ENCODE results near the gene APOBEC3F. TPM values are rescaled to one million over a fixed set of nuclear protein-coding genes. Genes with fewer than 3 reads are reported as not detected.

Gene APOBEC3F
- total and polyA plus RNA-seq, 2 of the 13 experiments (the other 11 are each of a cell fraction or from before 2014, with no cell fraction given): 2.9 to 3.7 TPM

DNA sequence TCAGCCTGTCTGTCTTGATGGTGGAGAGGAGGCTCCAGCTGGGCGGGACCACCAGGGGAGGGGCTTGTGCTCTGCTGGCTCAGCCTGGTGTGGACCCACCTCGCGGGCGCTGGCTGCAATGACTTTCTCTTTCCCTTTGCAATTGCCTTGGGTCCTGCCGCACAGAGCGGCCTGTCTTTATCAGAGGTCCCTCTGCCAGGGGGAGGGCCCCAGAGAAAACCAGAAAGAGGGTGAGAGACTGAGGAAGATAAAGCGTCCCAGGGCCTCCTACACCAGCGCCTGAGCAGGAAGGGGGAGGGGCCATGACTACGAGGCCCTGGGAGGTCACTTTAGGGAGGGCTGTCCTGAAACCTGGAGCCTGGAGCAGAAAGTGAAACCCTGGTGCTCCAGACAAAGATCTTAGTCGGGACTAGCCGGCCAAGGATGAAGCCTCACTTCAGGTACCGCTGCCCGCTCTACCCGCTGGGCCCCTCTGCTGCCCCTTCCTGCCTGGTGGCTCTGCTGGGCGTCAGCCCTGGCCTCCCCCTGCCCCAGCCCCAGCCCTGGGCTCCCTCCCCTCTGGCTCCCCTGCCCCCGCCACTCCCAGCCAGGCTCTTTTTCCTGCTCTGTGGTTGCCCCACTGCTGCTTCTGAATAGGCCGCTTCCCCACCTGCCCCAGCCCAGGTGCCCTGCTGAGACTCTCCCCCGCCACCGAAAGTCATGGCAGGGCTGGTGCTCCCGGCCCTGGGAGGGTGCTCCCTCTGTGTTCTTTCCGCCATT is at the start of gene APOBEC3F (continued):
- peak; percentile 31; the same call in 1 of the 2 replicates for TF ChIP-seq UBTF (CRISPR knock-in tag; IDR thresholded peaks at IDR 0.05)
- TF ChIP-seq ZBTB7B (CRISPR knock-in tag; IDR thresholded peaks at IDR 0.05): peak; percentile 75
- TF ChIP-seq DRAP1 (CRISPR knock-in tag; IDR thresholded peaks at IDR 0.05): 0 out of 2 replicates have a peak, but pooled peaks have one; percentile 29
- peak; percentile 71 for TF ChIP-seq ZFY (CRISPR knock-in tag; IDR thresholded peaks at IDR 0.05)
- TF ChIP-seq FOXA3 (CRISPR knock-in tag; IDR thresholded peaks at IDR 0.05): 0 out of 2 replicates have a peak, but pooled peaks have one; percentile 6
- TF ChIP-seq, protein P1, sequence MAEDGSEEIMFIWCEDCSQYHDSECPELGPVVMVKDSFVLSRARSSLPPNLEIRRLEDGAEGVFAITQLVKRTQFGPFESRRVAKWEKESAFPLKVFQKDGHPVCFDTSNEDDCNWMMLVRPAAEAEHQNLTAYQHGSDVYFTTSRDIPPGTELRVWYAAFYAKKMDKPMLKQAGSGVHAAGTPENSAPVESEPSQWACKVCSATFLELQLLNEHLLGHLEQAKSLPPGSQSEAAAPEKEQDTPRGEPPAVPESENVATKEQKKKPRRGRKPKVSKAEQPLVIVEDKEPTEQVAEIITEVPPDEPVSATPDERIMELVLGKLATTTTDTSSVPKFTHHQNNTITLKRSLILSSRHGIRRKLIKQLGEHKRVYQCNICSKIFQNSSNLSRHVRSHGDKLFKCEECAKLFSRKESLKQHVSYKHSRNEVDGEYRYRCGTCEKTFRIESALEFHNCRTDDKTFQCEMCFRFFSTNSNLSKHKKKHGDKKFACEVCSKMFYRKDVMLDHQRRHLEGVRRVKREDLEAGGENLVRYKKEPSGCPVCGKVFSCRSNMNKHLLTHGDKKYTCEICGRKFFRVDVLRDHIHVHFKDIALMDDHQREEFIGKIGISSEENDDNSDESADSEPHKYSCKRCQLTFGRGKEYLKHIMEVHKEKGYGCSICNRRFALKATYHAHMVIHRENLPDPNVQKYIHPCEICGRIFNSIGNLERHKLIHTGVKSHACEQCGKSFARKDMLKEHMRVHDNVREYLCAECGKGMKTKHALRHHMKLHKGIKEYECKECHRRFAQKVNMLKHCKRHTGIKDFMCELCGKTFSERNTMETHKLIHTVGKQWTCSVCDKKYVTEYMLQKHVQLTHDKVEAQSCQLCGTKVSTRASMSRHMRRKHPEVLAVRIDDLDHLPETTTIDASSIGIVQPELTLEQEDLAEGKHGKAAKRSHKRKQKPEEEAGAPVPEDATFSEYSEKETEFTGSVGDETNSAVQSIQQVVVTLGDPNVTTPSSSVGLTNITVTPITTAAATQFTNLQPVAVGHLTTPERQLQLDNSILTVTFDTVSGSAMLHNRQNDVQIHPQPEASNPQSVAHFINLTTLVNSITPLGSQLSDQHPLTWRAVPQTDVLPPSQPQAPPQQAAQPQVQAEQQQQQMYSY (CRISPR knock-in tag; IDR thresholded peaks at IDR 0.05): peak; percentile 91
- TF ChIP-seq ZGPAT (CRISPR knock-in tag; IDR thresholded peaks at IDR 0.05): peak; percentile 41; the same call in 1 of the 2 replicates
- TF ChIP-seq, protein P2, sequence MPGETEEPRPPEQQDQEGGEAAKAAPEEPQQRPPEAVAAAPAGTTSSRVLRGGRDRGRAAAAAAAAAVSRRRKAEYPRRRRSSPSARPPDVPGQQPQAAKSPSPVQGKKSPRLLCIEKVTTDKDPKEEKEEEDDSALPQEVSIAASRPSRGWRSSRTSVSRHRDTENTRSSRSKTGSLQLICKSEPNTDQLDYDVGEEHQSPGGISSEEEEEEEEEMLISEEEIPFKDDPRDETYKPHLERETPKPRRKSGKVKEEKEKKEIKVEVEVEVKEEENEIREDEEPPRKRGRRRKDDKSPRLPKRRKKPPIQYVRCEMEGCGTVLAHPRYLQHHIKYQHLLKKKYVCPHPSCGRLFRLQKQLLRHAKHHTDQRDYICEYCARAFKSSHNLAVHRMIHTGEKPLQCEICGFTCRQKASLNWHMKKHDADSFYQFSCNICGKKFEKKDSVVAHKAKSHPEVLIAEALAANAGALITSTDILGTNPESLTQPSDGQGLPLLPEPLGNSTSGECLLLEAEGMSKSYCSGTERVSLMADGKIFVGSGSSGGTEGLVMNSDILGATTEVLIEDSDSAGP (CRISPR knock-in tag; IDR thresholded peaks at IDR 0.05; ENCODE audit: borderline replicate concordance): peak; percentile 49; the same call in 1 of the 2 replicates
- peak; percentile 25; the same call in 1 of the 2 replicates for TF ChIP-seq KDM2A (CRISPR knock-in tag; IDR thresholded peaks at IDR 0.05; ENCODE audit: borderline replicate concordance, low read depth)
- TF ChIP-seq, protein P3, sequence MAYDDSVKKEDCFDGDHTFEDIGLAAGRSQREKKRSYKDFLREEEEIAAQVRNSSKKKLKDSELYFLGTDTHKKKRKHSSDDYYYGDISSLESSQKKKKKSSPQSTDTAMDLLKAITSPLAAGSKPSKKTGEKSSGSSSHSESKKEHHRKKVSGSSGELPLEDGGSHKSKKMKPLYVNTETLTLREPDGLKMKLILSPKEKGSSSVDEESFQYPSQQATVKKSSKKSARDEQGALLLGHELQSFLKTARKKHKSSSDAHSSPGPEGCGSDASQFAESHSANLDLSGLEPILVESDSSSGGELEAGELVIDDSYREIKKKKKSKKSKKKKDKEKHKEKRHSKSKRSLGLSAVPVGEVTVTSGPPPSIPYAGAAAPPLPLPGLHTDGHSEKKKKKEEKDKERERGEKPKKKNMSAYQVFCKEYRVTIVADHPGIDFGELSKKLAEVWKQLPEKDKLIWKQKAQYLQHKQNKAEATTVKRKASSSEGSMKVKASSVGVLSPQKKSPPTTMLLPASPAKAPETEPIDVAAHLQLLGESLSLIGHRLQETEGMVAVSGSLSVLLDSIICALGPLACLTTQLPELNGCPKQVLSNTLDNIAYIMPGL (CRISPR knock-in tag; IDR thresholded peaks at IDR 0.05; ENCODE audit: borderline replicate concordance in 1 of 2, low read depth in 1 of 2): peak in 1 of 2 experiments; percentile 34; a peak in 1 of 4 replicates
- TF ChIP-seq PHF8 (CRISPR knock-in tag; IDR thresholded peaks at IDR 0.05): peak; percentile 71
- 0 out of 2 replicates have a peak, but pooled peaks have one; percentile 19 for TF ChIP-seq IRF2 (CRISPR knock-in tag; IDR thresholded peaks at IDR 0.05)
- TF ChIP-seq ZNF605 (CRISPR knock-in tag; IDR thresholded peaks at IDR 0.05): 0 out of 2 replicates have a peak, but pooled peaks have one; percentile 35
- TF ChIP-seq TFAP4 (IDR thresholded peaks at IDR 0.05; ENCODE audit: borderline replicate concordance, low read depth): 0 out of 2 replicates have a peak, but pooled peaks have one; percentile 13
- peak; percentile 43 to 45; a peak in 2 of 4 replicates for TF ChIP-seq POLR2A (IDR thresholded peaks at IDR 0.05; ENCODE audit: insufficient read depth in 1 of 2, low read depth in 2 of 2, low read length in 2 of 2)
